Mesendoderm (in vitro differentiated cells): Measurements from ENCODE around the gene RIC8B.

ENCODE experiments used
- DNase-seq: peaks from one replicate; pipeline ENCODE4 v3.0.0; 2013
- H2AK5ac ChIP-seq: 2 replicates; pipeline ENCODE4 v1.6.1; 2013; ENCODE audit warnings: low read length, inconsistent platforms
- H2BK120ac ChIP-seq: 2 replicates; pipeline ENCODE4 v1.6.1; 2013; ENCODE audit warnings: low read depth, mild to moderate bottlenecking, low read length, moderate library complexity, mixed read lengths
- H2BK15ac ChIP-seq: replicated peaks from 2 replicates; pipeline ENCODE4 v1.6.1; 2013; ENCODE audit warnings: low read depth, mild to moderate bottlenecking, moderate library complexity
- H2BK5ac ChIP-seq: 2 replicates; pipeline ENCODE4 v1.6.1; 2013; ENCODE audit warnings: low read length, inconsistent platforms
- H3K18ac ChIP-seq: 2 replicates; pipeline ENCODE4 v1.6.1; 2013; ENCODE audit warnings: mild to moderate bottlenecking, low read length, mixed read lengths
- H3K23ac ChIP-seq: one replicate; pipeline ENCODE4 v1.6.1; 2013; ENCODE audit warnings: low read length
- H3K27ac ChIP-seq: 2 replicates; pipeline ENCODE4 v1.5.1; 2013; ENCODE audit warnings: low read depth, mild to moderate bottlenecking, inconsistent platforms, low read length, moderate library complexity
- H3K27me3 ChIP-seq: 2 replicates; pipeline ENCODE4 v1.6.1; 2013; ENCODE audit warnings: low read length, control low read depth, mild to moderate bottlenecking, inconsistent platforms; ENCODE audit not compliant: insufficient read depth, poor library complexity
- H3K36me3 ChIP-seq: 2 replicates; pipeline ENCODE4 v1.6.1; 2013; ENCODE audit warnings: low read length, inconsistent platforms; ENCODE audit not compliant: control insufficient read depth, insufficient read depth
- H3K4ac ChIP-seq: one replicate; pipeline ENCODE4 v1.6.1; 2013; ENCODE audit warnings: low read depth, mild to moderate bottlenecking, low read length, moderate library complexity
- H3K4me1 ChIP-seq: 2 replicates; pipeline ENCODE4 v1.6.1; 2013; ENCODE audit warnings: low read depth, low read length, inconsistent platforms; ENCODE audit not compliant: control insufficient read depth
- H3K4me2 ChIP-seq: 2 replicates; pipeline ENCODE4 v1.6.1; 2013; ENCODE audit warnings: low read length
- H3K4me3 ChIP-seq: 2 replicates; pipeline ENCODE4 v1.5.1; 2013; ENCODE audit warnings: mild to moderate bottlenecking, low read length
- H3K56ac ChIP-seq: one replicate; pipeline ENCODE4 v1.6.1; 2013; ENCODE audit warnings: low read length
- H3K79me1 ChIP-seq: 2 replicates; pipeline ENCODE4 v1.6.1; 2013; ENCODE audit warnings: low read length, inconsistent platforms
- H3K79me2 ChIP-seq: 2 replicates; pipeline ENCODE4 v1.6.1; 2013; ENCODE audit warnings: mild to moderate bottlenecking, low read length; ENCODE audit not compliant: control insufficient read depth, insufficient read depth
- H3K9ac ChIP-seq: 2 replicates; pipeline ENCODE4 v1.6.1; 2013; ENCODE audit warnings: low read length, inconsistent platforms
- H4K5ac ChIP-seq: one replicate; pipeline ENCODE4 v1.6.1; 2013; ENCODE audit warnings: low read length
- H4K8ac ChIP-seq: one replicate; pipeline ENCODE4 v1.6.1; 2013; ENCODE audit warnings: low read depth, mild to moderate bottlenecking, control low read depth, low read length, moderate library complexity
- WGBS: extraction: QIAGEN DNeasy Blood & Tissue Kit; methylation state at CpG from one replicate; pipeline ENCODE4 v1.1.7; 2013; ENCODE audit warnings: low lambda C conversion rate, missing lambda C conversion rate; ENCODE audit not compliant: insufficient coverage; ENCODE audit errors: extremely low coverage; 5-methylcytosine and 5-hydroxymethylcytosine counted together

RIC8B gene

GRCh38 chr12:106741247-106741646 lies 33.2 kb upstream of the RIC8B start:
- no peak overlapping the region for H3K56ac ChIP-seq
- H2BK120ac ChIP-seq = no peak overlapping the region
- no peak overlapping the region for H3K4ac ChIP-seq
- H4K8ac ChIP-seq = no peak overlapping the region
- peaks cover 1% of the 10 kb centered on the region for H3K4me1 ChIP-seq
- no peak overlapping the region for H3K9ac ChIP-seq
- no peak overlapping the region for H3K23ac ChIP-seq
- no peak overlapping the region for H2BK15ac ChIP-seq
- no peak overlapping the region for H3K27ac ChIP-seq
- H2AK5ac ChIP-seq = no peak overlapping the region
- no peaks in the 10 kb centered on the region for H3K79me1 ChIP-seq
- no peaks in the 10 kb centered on the region for H3K36me3 ChIP-seq
- H3K4me2 ChIP-seq = no peak overlapping the region
- no peak overlapping the region for H2BK5ac ChIP-seq
- no CpG with 5 or more reads among the region's 2 CpGs for WGBS
- no peak overlapping the region for H3K4me3 ChIP-seq
- H3K79me2 ChIP-seq = no peaks in the 10 kb centered on the region
- H3K27me3 ChIP-seq = no peaks in the 10 kb centered on the region
- H4K5ac ChIP-seq = no peak overlapping the region
- no peak for DNase-seq
- H3K18ac ChIP-seq = no peak overlapping the region

DNA sequence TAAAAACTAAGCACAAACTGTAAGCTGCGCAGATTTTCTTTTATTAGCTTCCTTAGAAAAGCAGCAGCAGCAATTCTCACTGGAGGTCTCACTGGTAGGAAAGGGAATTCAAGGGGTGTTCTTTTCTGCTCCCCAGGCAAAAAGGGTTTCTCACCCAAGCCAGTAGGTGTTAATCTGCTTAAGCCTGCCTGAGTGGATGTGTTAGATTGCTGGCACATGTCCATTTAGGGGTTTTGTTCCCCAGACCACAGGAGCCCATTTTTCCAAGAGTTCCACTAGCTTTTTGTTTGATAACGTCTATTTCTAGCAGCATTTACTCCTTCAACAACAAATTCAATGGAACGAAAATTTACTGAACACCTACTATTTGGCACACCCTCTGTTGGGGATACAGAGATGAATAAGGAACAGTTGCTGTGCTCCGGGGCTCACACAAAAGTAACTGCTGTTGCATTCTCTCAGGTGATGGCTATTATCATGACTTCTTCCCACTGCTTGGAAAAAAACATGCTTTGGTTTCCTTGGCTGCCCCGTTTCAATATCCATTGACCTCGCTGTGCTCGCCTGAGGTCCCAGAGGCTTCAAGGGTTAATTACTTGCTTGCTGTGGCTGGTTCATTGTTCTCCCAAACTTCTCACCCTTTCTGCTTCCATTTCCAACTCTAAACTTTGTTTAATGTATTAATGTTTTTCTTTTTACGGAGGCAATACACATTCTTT lies 31.1 kb upstream of the RIC8B start:
- H2BK5ac ChIP-seq = no peak overlapping the region
- H3K79me1 ChIP-seq = no peaks in the 10 kb centered on the region
- no peak overlapping the region for H2AK5ac ChIP-seq
- H3K4ac ChIP-seq = no peak overlapping the region
- H3K23ac ChIP-seq = no peak overlapping the region
- no peak overlapping the region for H3K4me2 ChIP-seq
- H3K27me3 ChIP-seq = no peaks in the 10 kb centered on the region
- peaks cover 1% of the 10 kb centered on the region for H3K4me1 ChIP-seq
- no peak overlapping the region for H2BK15ac ChIP-seq
- no peaks in the 10 kb centered on the region for H3K79me2 ChIP-seq
- no peak overlapping the region for H4K5ac ChIP-seq
- no peak overlapping the region for H3K56ac ChIP-seq
- DNase-seq = no peak
- no CpG with 5 or more reads among the region's 8 CpGs for WGBS
- no peak overlapping the region for H3K9ac ChIP-seq
- no peak overlapping the region for H3K4me3 ChIP-seq
- no peak overlapping the region for H3K27ac ChIP-seq
- no peak overlapping the region for H2BK120ac ChIP-seq
- H4K8ac ChIP-seq = no peak overlapping the region
- H3K36me3 ChIP-seq = no peaks in the 10 kb centered on the region
- no peak overlapping the region for H3K18ac ChIP-seq

DNA sequence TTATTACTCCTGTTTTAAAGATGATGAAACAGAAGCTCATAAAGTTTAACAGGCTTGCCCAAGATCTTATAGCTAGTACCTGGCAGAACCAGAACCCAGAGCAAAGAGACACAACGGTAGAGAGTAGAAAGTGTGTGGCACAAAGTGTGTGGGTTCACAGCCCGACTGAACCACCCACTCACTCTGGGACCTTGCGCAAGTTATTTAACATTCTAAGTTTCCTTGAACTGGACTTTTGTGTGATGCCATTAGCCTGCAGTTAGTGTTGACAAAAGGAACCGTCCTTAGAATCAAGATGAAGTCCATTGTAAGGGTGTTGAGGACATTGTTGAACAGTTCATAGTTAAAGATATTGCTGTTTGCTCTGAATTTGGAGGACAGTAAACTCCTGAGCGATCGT lies 29.9 kb upstream of the RIC8B start:
- Histone ChIP-seq H2BK15ac (no peak overlapping the region), H3K18ac (no peak overlapping the region), H4K5ac (no peak overlapping the region), H2BK120ac (no peak overlapping the region), H3K23ac (no peak overlapping the region), H3K79me1 (no peaks in the 10 kb centered on the region), H3K27ac (no peak overlapping the region), H3K56ac (no peak overlapping the region), H3K4me1 (peaks cover 1% of the 10 kb centered on the region), H4K8ac (no peak overlapping the region), H3K79me2 (no peaks in the 10 kb centered on the region), H3K4me2 (no peak overlapping the region), H3K4ac (no peak overlapping the region), H2BK5ac (no peak overlapping the region), H3K4me3 (no peak overlapping the region), H3K9ac (no peak overlapping the region), H3K36me3 (no peaks in the 10 kb centered on the region), H3K27me3 (no peaks in the 10 kb centered on the region), H2AK5ac (no peak overlapping the region)
- DNase-seq = no peak
- no CpG with 5 or more reads among the region's 6 CpGs for WGBS

DNA sequence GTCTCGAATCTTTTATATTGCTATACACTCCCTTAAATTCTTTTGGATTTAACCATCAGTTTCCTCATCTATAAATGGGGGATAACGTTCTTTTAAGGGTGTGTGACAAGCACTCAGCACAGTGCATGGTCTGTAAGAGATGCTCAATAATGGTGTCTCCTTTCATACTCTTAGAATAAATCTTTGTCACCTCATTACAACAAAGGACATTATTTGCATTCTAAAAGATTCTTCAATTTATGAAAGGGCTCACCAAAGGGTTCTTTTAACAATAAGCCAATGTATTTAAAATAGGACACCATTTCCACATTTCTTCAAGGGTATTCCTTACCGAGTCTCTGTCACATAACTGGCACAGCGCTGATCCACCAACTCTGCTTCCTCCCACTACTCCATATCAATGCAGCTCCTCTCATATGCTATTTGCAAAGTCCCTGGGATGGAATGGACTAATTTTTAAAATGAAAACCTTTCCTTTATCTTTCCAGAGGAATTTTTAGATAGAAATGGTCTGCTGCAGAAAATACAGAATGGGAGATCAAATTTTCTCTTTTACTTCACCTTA lies 29.2 kb upstream of the RIC8B start:
- H3K4me1 ChIP-seq = peaks cover 1% of the 10 kb centered on the region
- no peak overlapping the region for H3K27ac ChIP-seq
- no peak overlapping the region for H2BK15ac ChIP-seq
- H3K4me3 ChIP-seq = no peak overlapping the region
- H3K18ac ChIP-seq = no peak overlapping the region
- no peaks in the 10 kb centered on the region for H3K27me3 ChIP-seq
- H3K56ac ChIP-seq = no peak overlapping the region
- no peak overlapping the region for H2BK120ac ChIP-seq
- no peak overlapping the region for H2AK5ac ChIP-seq
- no peak overlapping the region for H2BK5ac ChIP-seq
- no peak for DNase-seq
- no peak overlapping the region for H3K23ac ChIP-seq
- H4K8ac ChIP-seq = no peak overlapping the region
- no peaks in the 10 kb centered on the region for H3K36me3 ChIP-seq
- WGBS = no CpG with 5 or more reads among the region's 4 CpGs
- no peak overlapping the region for H3K9ac ChIP-seq
- H3K79me2 ChIP-seq = no peaks in the 10 kb centered on the region
- H3K4ac ChIP-seq = no peak overlapping the region
- no peaks in the 10 kb centered on the region for H3K79me1 ChIP-seq
- no peak overlapping the region for H4K5ac ChIP-seq
- no peak overlapping the region for H3K4me2 ChIP-seq

DNA sequence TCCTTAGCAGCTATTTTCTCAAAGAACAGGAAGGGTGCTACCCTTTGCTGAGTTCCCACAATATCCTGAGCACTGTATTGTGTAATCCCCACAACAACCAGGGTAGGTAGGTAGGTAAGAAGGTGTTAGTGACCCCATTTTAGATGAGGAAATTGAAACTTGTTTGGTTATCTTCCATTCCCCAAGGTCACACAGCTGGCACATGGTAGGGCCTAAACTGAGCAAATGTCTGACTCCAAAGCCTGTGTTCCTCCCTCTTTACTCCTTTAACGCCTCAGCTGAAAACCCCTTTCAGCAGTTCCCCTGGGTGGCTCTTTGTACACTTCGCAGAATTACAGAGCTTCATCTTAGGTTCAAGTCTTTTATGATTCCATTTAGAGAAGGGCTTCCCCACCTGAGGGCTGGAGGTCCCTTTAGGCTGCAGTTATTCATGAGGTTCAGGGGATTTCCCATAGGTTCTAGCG lies 26.5 kb upstream of the RIC8B start:
- no peak overlapping the region for H3K18ac ChIP-seq
- H3K4me1 ChIP-seq = peaks cover 1% of the 10 kb centered on the region
- no peak for DNase-seq
- no peak overlapping the region for H2AK5ac ChIP-seq
- H3K27ac ChIP-seq = no peak overlapping the region
- no peak overlapping the region for H3K4me3 ChIP-seq
- WGBS = no CpG with 5 or more reads among the region's 3 CpGs
- H3K56ac ChIP-seq = no peak overlapping the region
- H3K79me1 ChIP-seq = no peaks in the 10 kb centered on the region
- no peaks in the 10 kb centered on the region for H3K36me3 ChIP-seq
- no peak overlapping the region for H2BK5ac ChIP-seq
- no peak overlapping the region for H2BK120ac ChIP-seq
- no peak overlapping the region for H2BK15ac ChIP-seq
- no peaks in the 10 kb centered on the region for H3K27me3 ChIP-seq
- no peak overlapping the region for H3K4ac ChIP-seq
- no peak overlapping the region for H4K8ac ChIP-seq
- H3K79me2 ChIP-seq = no peaks in the 10 kb centered on the region
- no peak overlapping the region for H3K23ac ChIP-seq
- no peak overlapping the region for H3K4me2 ChIP-seq
- H3K9ac ChIP-seq = no peak overlapping the region
- H4K5ac ChIP-seq = no peak overlapping the region

DNA sequence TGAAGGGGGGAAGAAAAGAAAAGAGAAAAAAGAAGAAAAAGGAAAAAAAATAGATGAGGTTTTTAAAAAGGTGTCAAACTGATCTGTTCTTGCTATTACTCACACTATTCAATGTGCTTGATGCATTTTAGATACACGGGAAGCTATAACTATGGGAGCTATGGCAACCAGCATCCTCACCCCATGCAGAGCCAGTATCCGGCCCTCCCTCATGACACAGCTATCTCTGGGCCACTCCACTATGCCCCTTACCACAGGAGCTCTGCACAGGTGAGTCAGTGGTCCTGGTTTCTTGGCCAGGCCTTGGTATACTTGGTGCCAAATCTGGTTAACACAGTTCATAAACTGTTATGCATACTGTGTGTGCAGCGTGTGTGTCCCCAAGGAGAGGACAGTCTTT lies 24.0 kb upstream of the RIC8B start:
- H2AK5ac ChIP-seq = no peak overlapping the region
- no peaks in the 10 kb centered on the region for H3K36me3 ChIP-seq

More for the DNA sequence above, 24.0 kb upstream of the RIC8B start:
- Histone ChIP-seq H3K56ac (no peak overlapping the region), H3K27ac (no peak overlapping the region), H3K4ac (no peak overlapping the region), H3K4me2 (no peak overlapping the region), H3K9ac (no peak overlapping the region), H3K18ac (no peak overlapping the region), H2BK15ac (no peak overlapping the region), H3K23ac (no peak overlapping the region), H3K4me1 (no peaks in the 10 kb centered on the region), H2BK5ac (no peak overlapping the region), H2BK120ac (no peak overlapping the region), H3K79me2 (no peaks in the 10 kb centered on the region), H3K27me3 (no peaks in the 10 kb centered on the region), H4K5ac (no peak overlapping the region), H3K79me1 (no peaks in the 10 kb centered on the region), H3K4me3 (no peak overlapping the region), H4K8ac (no peak overlapping the region)
- no peak for DNase-seq
- no CpG with 5 or more reads among the region's 3 CpGs for WGBS
